Breast epithelium (tissue), 4 donors: ENCODE results near the gene RNASE4. TPM values are rescaled to one million over a fixed set of nuclear protein-coding genes. Genes with fewer than 3 reads are reported as not detected.

Source experiments
- DNase-seq, 2 donors: peaks; one replicate each; pipeline ENCODE4 v3.0.0-alpha.2; 2019; ENCODE audit warnings: low spot score in 2 of 2
- H3K27ac ChIP-seq, 2 donors: fragments of 200-600 bp; sonication (generic) in 1 of 2; one replicate each; pipeline ENCODE4 v1.5.1; 2016 to 2019; ENCODE audit warnings: mild to moderate bottlenecking in 1 of 2
- H3K27me3 ChIP-seq, 2 donors: fragments of 200-600 bp; sonication (generic) in 1 of 2; one replicate each; pipeline versions ENCODE4 v1.5.1 to v1.6.0; 2017 to 2019; ENCODE audit warnings: control low read depth in 1 of 2, mild to moderate bottlenecking in 1 of 2
- H3K36me3 ChIP-seq: fragments of 200-600 bp; one replicate; pipeline ENCODE4 v1.5.1; 2019
- H3K4me1 ChIP-seq, 2 donors: fragments of 200-600 bp; sonication (generic); one replicate each; pipeline ENCODE4 v1.5.1; 2016 to 2019; ENCODE audit warnings: control low read depth in 1 of 2
- H3K4me3 ChIP-seq, 3 donors: fragments of 200-600 bp; sonication (generic); 1 replicate in 2 of 3; 2 replicates in 1 of 3; pipeline ENCODE4 v1.5.1; 2016 to 2019; ENCODE audit warnings: mild to moderate bottlenecking in 3 of 3, moderate library complexity in 2 of 3
- H3K9me3 ChIP-seq, 2 donors: fragments of 200-600 bp; sonication (generic) in 1 of 2; one replicate each; pipeline ENCODE4 v1.5.1; 2016 to 2019; ENCODE audit warnings: control low read depth in 1 of 2
- POLR2A ChIP-seq: fragments of 450-650 bp; IDR thresholded peaks from one replicate; pipeline ENCODE4 v1.6.1; 2016; ENCODE audit warnings: antibody characterized with exemption, mild to moderate bottlenecking, moderate library complexity
- POLR2AphosphoS5 ChIP-seq, 3 donors: sonication (generic); formaldehyde crosslinking; IDR thresholded peaks; one replicate each; pipeline ENCODE4 v1.6.1; 2017; ENCODE audit warnings: antibody characterized with exemption in 3 of 3
- intact Hi-C: fragments of 100-400 bp; cut with DNase I; formaldehyde crosslinking; loops from one replicate; pipeline ENCODE4 v1.15.1; 2023; ENCODE audit warnings: low total_unique reads
- total RNA-seq, 3 donors: library from RNA; depleted of rRNA; stranded (reverse); fragments of >200 nt; gene quantifications; one replicate each; pipeline ENCODE4 v1.1.0, GENCODE V29; 2016
- TF ChIP-seq, protein P1 (sequence below), 3 donors: fragments of 450-650 bp; IDR thresholded peaks; one replicate each; pipeline ENCODE4 v1.5.1; 2016 to 2017; ENCODE audit warnings: antibody characterized with exemption in 3 of 3, mild to moderate bottlenecking in 3 of 3, moderate library complexity in 3 of 3

The RNASE4 gene
- total RNA-seq, 3 donors from 2014 or later: 165 to 367 (median 177) TPM

- intact Hi-C loops: no loop called here
- no peaks in the 10 kb centered on the region for H3K9me3 ChIP-seq
- H3K4me3 ChIP-seq: no peak overlapping the region
- H3K27ac ChIP-seq: no peak overlapping the region
- no peak for DNase-seq
- H3K36me3 ChIP-seq: no peaks in the 10 kb centered on the region
- H3K4me1 ChIP-seq: no peaks in the 10 kb centered on the region
- H3K27me3 ChIP-seq: peaks cover 0 to 22% of the 10 kb centered on the region in 2 donors
- TF ChIP-seq POLR2A (no peak), POLR2AphosphoS5 (IDR thresholded peaks at IDR 0.05) (no peak)
- TF ChIP-seq, protein P1, sequence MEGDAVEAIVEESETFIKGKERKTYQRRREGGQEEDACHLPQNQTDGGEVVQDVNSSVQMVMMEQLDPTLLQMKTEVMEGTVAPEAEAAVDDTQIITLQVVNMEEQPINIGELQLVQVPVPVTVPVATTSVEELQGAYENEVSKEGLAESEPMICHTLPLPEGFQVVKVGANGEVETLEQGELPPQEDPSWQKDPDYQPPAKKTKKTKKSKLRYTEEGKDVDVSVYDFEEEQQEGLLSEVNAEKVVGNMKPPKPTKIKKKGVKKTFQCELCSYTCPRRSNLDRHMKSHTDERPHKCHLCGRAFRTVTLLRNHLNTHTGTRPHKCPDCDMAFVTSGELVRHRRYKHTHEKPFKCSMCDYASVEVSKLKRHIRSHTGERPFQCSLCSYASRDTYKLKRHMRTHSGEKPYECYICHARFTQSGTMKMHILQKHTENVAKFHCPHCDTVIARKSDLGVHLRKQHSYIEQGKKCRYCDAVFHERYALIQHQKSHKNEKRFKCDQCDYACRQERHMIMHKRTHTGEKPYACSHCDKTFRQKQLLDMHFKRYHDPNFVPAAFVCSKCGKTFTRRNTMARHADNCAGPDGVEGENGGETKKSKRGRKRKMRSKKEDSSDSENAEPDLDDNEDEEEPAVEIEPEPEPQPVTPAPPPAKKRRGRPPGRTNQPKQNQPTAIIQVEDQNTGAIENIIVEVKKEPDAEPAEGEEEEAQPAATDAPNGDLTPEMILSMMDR (IDR thresholded peaks at IDR 0.05): no peak
Observed at GRCh38 chr14:20645481-20645880, 38.9 kb upstream of the RNASE4 start.

- peak overlapping the region in 1 of 3 donors; percentile 12 for H3K4me3 ChIP-seq
- no peaks in the 10 kb centered on the region for H3K36me3 ChIP-seq
- intact Hi-C loops: no loop called here
- H3K4me1 ChIP-seq: no peaks in the 10 kb centered on the region
- H3K27ac ChIP-seq: no peak overlapping the region
- peaks cover 4 to 56% of the 10 kb centered on the region in 2 donors for H3K27me3 ChIP-seq
- DNase-seq: no peak
- no peaks in the 10 kb centered on the region for H3K9me3 ChIP-seq
- TF ChIP-seq, protein P1 (IDR thresholded peaks at IDR 0.05): no peak
- TF ChIP-seq POLR2AphosphoS5 (IDR thresholded peaks at IDR 0.05) (no peak), POLR2A (no peak)
Observed at GRCh38 chr14:20652996-20653975, 31.1 kb upstream of the RNASE4 start.

DNA sequence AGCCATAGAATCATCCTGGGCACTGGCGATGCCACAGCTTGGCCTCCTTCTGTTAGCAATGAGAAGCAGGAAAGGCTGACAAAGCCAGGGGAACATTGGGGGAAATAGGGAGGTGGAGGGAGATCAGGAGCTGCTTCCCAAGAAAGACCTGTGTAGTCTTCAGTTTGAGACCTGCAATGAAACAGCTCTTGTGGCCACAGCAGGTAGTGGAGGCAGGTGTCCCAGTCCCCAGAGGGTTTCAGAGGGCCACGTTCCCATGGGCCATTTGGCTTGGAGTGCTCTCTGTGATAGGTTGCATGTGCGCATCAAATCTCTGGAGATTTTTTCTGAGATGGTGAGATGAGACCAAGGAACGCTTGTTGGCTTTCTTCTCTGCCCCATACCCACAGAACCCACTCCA, 28.5 kb upstream of the RNASE4 start:
- H3K27me3 ChIP-seq: peaks cover 4 to 67% of the 10 kb centered on the region in 2 donors
- DNase-seq: no peak
- TF ChIP-seq POLR2AphosphoS5 (IDR thresholded peaks at IDR 0.05): no peak
- TF ChIP-seq, protein P1 (IDR thresholded peaks at IDR 0.05): no peak
- no peak for TF ChIP-seq POLR2A
- H3K27ac ChIP-seq: no peak overlapping the region
- H3K9me3 ChIP-seq: no peaks in the 10 kb centered on the region
- intact Hi-C loops: no loop called here
- H3K4me1 ChIP-seq: no peaks in the 10 kb centered on the region
- H3K4me3 ChIP-seq: no peak overlapping the region
- H3K36me3 ChIP-seq: no peaks in the 10 kb centered on the region

- Histone ChIP-seq H3K4me1 (no peaks in the 10 kb centered on the region), H3K27ac (no peak overlapping the region), H3K4me3 (no peak overlapping the region), H3K36me3 (no peaks in the 10 kb centered on the region), H3K9me3 (no peaks in the 10 kb centered on the region), H3K27me3 (peaks cover 4 to 63% of the 10 kb centered on the region in 2 donors)
- intact Hi-C loops: no loop called here
- TF ChIP-seq POLR2A (no peak), POLR2AphosphoS5 (IDR thresholded peaks at IDR 0.05) (no peak)
- TF ChIP-seq, protein P1 (IDR thresholded peaks at IDR 0.05): no peak
- no peak for DNase-seq
Observed at GRCh38 chr14:20656274-20656673, 28.1 kb upstream of the RNASE4 start.
